Hematopoietic multipotent progenitor cell treated with erythropoietin and hydrocortisone succinate and interleukin-3 and kit ligand, for 17 days (in vitro differentiated cells): Measurements from ENCODE around the gene GABRG3.

ENCODE experiments used
- DNase-seq: peaks from one replicate; pipeline ENCODE4 v3.0.0-alpha.2; 2015; ENCODE audit warnings: low spot score

The GABRG3 gene

DNA sequence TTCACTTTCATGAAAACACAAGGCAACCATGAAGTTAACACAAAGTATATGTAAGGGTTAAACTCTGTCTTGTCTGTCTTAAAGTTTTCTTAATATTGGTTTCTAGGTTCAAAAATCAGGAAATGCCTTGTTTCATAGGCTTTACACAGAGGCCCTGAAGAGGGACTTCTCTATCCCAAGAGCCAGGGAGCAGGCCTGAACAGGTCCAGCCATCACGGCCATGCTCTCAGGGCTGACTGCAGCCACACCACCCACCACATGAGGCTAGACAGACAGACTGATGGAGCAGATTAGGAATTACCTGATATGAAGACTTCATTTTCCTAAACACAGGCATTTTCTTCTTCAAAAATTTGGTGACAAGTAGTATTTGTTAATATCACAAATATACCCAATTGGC lies 502.9 kb downstream of the GABRG3 start:
- DNase-seq: no peak

DNA sequence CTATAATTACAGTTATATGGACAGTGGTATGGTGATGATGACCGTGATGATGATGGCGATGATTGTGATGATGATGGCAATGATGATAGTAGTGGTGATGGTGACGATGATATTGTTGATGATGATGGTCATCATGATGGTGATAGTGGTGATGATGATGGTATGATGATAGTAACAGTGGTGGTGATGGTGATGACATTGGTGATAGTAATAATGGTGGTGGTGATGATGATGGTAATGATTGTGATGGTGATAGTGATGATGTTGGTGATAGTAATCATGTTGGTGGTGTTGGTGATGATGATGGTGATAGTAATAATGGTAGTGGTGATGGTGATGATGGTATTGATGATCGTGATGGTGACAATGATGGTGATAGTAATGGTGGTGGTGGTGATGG lies 504.4 kb downstream of the GABRG3 start:
- no peak for DNase-seq

DNA sequence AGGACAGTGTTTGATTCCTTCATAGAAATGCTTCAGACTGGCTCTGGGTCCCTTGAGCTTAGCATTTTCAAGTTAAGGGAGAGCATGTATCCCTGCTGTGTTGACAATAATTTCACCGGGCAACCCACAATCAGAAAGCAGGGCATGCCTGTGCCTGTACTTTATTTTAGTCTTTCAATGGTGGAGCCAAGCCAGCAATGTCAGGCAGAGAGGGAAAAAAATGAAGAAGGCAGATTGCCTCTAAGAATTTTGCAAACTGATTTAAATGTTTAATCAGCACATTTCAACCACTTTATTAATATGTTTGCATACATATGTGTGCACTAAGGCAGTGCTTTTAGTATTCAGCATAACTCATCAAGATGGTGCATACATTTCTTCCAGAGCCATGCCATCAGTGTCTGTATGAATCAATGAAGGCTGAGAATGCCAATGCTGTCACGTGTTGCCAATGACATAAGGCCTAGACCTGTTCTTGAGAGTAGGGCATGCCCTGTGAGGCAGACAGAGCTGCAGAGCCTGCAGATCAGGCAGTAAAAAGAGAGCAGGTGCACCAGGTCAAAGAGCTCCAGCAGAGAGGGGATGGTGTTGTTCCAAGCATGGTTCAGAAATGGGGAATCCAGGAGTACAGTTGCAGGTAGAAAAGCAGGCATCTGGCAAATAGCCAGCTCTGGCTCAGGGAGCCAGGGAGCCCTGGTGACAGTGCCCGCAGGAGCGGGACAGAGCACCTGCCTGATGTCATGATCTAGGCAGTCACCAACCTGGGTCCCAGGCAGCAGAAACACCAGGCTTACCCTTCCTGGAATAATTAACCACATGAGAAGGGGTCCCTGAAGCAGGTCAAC lies 508.5 kb downstream of the GABRG3 start:
- DNase-seq: no peak

DNA sequence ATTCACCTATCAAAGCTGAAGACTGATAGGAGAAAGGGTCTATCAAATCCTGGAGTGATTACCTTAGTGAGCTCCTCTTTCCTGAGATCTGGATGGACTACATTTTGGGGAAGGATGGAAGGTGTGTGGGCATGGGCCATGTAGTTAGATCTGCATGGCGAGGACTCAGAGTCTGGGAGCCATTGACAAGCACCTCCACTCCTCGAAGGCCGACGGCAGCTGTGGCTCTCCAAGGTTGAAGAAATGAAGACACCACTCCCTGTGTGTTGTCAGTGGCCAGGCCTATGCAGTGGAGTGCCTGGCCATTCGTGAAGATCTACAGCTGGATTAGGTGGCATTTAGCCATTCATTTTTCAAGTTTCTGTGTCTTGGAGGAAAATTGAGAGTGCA lies 509.2 kb downstream of the GABRG3 start:
- no peak for DNase-seq

DNA sequence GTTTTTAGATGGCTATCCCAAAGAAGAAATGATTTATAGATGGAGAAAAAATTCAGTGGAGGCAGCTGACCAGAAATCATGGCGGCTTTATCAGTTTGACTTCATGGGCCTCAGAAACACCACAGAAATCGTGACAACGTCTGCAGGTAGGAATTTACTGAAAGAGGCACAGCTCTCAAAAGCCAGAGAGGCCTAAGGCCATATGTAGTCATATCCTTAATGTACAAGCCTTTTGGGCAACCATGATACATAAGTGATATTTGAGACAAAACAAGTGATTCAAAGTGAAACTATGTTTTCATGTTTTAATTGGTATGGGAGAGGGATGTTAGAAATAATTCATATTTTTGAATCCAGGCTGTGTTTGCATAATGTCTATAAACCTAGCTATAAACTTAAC lies 509.7 kb downstream of the GABRG3 start:
- no peak for DNase-seq

DNA sequence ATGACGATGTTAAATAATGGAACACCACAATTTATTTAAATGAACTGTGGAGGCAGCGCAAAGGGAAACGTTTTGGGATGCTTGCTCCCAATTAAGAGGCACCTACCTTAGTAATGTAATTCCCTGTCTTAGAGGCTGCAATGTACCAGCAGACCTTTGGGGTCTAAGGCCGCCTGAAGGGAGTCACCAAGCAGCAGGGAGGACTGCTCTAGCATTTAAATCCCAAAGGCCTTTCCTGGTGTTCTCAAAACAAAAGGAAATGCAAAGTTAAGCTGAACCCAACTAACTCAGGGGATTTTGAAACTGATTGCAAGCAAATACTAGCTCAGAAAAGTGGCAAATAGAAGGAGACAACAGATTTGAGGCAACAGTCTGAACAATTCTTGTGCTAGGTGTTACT lies 510.8 kb downstream of the GABRG3 start:
- DNase-seq: no peak

DNA sequence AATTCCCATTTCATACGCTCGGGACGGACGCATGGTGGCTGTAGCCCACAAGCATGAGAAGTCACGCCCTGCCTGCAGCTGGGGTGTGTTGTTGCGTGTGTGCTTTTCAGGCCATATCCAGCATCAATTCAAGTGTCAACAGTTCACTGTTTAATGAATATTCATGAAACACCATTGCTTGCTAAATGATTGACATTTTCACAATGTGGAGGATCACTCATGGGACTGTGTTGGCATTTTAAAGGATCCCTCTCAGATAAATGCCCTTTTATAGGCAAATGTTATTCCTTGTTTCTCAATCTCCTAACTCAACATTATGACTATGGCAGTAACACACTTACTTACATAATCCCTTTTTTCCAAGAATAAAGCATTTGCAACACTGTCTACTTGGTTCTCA lies 511.3 kb downstream of the GABRG3 start:
- no peak for DNase-seq

DNA sequence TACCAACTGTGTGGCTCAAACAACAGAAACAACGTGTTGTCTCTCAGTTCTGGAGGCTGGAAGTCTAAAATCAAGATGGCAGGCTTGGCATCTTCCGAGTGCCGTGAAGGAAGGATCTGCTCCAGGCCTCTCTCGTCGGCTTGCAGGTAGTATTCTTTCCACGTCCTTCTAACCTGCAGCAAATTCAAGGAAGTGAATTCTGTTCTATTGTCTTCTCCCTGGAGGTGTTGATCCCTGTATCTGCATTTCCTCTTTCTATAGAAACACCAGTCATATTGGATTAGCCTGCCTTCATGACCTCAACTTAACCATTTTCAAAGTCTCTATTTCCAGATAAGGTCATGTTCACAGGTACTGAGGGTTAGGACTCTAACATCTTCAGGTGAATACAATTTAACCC lies 512.1 kb downstream of the GABRG3 start:
- no peak for DNase-seq

DNA sequence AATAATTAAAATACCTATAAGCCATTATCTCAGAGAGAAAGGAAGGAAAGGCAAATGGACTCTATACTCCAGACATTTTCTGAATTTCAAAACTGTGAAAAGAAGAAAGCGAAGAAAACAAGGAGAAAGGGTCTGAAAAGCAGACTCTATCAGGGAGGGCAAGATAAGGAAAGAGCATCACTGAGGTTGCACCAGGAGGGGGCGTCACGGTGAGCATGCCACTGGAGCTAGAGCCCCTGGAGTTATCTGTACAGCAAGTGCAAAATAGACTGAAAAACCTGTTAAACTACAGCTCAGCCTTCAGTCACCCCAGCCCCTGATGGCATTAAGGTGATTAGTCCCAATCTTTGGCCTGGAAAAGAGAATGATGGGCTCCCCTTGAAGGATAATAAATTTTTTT lies 514.3 kb downstream of the GABRG3 start:
- no peak for DNase-seq

DNA sequence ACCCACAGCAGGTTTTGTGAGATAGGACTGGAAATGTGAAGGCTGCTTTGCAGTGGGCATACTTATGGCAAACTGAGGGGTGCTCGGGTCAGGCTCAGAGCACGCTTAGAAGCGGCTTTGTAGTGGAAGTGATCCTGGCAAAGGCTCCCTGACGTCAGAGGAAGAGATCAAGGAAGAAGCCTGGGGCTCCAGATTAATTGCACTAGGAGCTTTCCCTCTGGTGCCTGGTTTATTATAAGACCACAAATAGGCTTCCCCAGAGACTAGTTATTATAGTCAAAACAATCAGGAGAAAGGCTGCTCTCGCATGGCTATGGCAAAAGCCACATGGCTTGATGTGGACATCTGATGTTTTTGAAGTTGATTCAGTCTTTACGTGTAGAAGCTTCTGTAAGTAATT lies 515.1 kb downstream of the GABRG3 start:
- no peak for DNase-seq

DNA sequence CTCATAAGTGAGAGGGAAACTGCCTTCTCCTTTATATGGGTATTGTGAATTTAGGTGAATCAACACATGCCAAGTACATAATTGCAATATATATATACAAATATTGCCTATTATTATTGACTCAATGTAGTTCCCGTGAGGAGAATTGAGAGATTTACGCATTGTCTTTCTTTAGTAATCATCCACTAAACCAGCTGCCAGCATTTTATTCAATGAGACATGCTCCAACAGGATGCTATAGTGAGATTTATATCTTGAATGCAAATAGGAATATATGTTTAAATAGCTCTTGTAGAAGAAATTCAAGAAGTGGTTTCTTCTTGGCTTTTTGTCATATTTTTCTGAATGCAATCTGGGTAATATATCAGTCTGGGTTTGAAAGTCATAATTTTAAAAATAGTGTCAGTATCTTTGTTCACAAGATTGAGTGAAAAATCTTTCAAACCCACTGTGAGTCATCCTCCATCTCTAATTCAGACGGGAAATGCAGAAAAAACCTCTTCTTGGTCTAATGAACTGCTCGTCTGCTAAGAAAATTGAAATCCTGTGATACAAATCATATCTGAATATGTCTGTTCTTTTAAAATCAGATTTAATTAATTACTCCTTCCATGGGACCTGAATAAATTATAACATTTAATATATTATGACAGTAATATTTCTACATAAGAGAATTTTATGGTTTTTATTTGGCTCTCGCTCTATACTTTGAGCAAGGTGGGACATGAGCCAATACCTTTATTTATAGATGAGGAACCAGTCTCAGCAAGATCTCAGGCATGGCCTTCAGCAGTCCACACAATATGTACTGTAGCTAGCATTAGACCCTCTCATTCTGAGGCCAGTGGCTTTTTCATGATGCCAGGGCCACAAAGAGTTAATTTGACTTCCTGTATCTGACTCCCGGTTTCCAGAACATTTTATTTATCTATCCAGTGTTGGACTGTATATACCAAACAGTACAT lies 516.0 kb downstream of the GABRG3 start:
- no peak for DNase-seq

DNA sequence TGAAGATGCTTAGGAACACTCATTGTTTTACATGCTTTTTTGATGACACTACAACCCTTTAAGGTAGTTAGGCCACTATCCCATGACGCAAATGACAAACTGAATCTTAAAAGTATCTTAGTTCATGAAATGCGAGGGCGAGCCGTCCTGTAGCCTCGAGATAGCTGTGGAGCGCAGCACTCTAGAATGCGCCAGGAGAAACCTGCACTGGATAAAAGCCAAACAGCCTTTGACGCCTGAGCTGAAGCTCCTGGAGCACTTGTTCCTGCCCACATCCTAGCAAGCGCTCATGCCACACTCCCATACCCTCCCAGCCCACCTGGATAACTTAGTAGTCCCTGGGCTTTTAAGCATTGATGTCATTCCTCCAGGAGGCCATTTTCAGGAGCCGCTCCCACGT lies 516.9 kb downstream of the GABRG3 start:
- DNase-seq: no peak

DNA sequence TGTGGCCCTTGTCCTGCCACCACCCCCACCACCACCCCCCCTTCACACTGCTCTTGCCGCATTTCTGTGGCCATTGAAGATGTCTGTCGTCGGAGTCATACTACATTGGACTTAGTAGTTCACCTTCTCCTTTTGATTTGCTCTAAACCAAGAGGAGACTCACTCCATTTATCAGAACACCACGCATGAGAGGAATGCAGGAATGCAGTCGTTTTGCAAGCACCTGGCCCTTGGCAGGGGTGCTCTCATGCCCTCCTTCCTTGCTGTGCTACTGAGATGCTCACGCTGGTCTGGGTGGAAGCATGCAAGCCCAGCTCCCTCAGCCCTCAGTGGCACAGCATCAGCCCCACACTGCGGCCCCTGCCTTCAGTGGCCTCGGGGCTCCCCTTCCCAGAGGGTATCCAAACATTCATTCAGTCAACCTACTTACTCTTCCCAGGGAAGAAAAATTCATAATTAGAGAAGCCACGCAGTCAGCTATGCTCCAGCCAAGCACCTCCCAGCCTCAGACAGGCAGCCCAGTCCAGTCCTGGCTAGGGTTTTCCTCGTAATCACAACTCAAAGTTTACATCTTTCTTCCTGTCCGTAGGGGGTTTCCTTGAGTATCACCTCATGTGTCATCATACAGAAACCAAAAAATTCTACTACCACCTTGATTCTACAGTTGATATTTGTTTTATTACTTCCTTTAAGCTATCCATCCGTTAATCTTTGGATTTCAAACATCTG lies 520.0 kb downstream of the GABRG3 start:
- no peak for DNase-seq

DNA sequence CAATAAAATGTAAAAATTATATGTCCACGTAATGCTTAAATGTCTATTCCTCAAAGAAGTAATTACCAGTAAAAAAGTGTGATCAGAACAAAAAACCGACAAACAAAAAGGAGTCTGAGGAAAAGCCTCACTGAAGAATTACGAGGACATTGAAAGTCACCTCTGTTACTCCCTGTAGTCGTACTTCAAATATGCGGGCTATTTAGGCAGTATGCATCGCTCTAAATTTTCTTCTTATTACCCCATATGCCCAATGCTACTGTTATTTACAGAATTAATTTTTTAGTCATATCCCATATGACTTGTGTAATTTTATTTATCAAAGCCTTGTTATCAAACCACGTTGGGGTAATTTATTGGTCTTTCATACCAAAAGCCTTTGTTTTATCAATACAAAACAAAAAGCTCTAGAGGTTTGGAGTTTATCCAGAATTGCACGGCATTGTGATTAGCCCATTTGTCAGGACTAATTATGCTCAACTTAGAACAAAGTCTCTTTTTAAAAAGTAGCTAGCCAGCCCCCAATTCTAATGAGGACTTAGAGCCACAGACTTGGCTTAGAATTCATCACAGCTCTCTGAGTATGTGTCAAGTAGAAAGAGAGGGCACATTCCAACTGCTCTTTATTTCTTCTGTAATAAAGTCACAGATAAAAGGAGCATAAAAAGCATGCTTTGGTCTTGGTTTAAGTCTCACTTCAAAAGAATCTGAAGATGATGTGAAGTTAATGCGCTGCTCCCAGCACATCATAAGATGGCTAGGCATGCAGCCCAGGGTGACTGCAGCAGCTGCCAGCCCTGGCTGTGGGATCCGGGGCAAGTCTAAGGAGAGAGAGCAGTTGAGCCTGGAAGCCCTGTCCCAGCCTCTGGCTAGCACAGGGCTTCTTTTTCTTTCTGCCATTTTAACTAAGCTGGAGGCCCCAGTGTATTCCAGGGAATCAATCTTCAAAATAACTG lies 521.0 kb downstream of the GABRG3 start:
- no peak for DNase-seq

DNA sequence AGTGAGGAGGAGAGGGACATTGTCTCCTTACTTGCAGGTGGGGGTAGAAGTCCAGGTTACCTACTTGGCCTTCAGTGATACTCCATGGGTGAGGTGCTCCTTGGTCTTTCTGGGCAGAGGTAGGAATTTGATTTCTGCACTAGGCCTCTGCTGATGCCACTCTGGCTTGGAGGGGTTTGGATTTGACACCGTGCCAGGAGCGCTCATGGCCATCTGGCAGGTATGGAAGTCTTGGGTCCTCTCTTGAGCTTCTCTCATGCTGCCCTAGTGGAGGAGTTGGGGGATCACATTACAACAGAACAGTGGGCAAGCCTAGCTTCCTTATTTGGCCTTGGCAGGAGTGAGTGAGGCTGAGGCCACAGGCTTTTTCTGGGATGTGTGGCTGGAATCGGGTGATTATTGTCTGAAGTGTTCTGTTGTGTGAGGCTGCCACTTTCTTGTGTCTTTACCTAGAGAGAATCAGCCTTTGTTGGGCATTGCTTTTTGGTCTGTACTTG lies 525.0 kb downstream of the GABRG3 start:
- DNase-seq: no peak

DNA sequence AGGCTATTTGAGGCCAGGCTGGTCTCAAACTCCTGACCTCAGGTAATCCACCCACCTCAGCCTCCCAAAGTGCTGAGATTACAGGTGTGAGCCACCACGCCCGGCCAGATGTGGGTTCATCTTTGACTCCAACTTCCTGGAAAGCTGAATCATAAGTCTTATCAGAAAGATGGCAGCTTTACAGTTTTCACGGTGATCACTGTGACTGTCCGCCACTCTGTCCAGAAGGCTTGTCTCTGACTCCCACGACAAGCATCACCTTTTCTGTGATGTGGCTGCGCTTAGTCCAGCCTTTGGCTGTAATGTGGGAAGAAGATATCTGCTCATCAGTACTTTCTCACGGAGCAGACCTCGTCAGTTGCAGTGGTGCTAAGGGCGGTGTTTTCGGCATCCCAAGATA lies 527.7 kb downstream of the GABRG3 start:
- no peak for DNase-seq

DNA sequence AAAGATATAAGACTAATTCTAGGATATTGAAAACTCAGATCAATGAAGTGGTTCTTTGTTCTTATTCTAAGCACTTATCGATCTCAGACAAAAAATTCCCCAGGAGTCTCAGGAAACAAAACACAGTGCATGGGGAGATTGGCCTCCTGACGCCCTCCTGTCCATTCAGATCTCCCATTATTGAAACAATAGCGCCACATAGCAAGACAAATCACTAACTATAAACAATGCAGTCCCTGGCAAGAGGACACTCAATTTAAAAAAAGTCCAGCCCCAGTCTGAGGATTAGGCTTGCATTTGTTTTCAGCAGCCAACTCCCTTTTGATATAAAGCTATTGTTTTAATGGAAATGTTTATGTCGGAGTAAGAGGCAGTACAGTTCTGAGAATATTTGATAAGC lies 528.2 kb downstream of the GABRG3 start:
- DNase-seq: no peak

DNA sequence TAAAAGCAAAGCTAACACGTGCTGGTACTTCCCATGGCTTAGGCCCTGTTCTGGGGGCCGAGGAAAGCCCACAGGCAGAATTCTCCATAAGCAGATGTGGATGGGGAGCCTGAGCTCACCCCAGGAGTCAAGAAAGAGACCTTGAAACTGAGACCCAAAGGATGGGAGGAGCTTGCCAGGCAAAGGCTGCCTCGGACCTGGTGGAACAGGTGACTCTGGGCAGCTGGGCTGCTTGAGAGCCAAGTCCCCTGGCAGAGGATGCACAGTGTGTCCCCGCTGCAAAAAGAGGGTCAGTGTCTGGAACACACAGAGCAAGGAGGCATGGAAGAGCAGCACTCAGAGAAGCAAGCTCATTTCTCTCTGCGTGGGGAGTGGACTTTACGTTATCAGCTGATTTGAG lies 528.7 kb downstream of the GABRG3 start:
- DNase-seq: no peak

DNA sequence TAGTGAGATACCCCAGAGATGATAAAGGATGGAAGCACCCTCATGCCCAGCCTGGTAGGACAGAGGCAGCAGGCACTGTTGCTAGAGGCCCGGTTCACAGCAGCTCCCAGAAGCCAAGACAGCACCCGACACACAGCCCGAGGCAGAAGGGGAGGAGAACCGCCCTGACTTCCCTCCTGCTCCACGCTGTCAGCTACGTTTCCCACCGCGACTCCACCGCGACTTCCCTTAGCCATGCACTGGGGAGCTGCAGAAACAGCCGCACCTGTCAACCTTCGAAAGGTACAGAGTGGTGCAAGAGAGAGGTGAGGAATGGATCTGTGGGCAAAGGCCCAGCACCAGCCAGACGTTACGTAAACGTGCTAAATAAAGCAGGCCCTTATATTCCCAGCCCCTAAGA lies 529.2 kb downstream of the GABRG3 start:
- no peak for DNase-seq

DNA sequence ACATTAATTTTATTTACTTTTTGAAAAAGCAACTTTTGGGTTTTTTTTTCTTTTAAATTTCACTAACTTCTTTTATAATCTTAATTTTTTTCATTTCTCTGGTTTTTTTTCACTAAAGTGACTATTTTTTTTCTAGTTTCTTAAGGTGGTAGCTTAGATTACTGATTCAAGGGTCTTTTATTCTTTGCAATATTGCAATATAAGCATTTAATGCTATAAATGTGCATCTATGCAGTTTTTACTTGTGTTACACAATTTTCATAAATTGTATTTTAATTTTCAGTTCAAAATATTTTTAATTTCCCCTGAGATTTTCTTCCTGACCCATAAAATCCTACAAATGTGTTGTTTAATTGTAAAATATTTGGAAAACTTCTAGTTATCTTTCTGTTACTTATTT lies 535.8 kb downstream of the GABRG3 start:
- DNase-seq: no peak

DNA sequence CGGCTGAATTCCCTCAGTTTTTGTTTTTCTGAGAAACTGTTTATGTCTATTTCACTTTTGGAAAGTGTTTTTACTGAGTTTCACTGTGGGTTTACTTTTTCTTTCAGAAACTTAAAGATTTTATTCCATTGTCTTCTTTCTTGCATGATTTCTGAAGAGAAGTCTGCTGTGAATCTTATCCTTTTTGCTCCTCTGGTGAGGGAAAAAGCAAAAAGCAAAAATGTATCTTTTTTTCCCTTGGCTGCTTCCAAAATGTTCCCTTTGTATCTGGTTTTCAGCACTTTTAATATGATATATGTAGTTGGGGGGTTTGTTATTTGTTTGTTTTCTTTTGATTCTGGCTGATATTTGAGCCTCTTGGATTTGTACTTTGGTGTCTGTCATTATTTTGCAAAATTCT lies 538.0 kb downstream of the GABRG3 start:
- no peak for DNase-seq
